HepG2 (cell line): ENCODE results near the gene NAP1L4. TPM values are rescaled to one million over a fixed set of nuclear protein-coding genes. Genes with fewer than 3 reads are reported as not detected.

Source experiments
- ARNT ChIP-seq: fragments of 450-650 bp; IDR thresholded peaks from 2 replicates; pipeline ENCODE4 v1.6.1; 2017
- BORCS8-MEF2B ChIP-seq: sonication (generic); formaldehyde crosslinking; IDR thresholded peaks from 2 replicates; pipeline ENCODE4 v1.8.0; 2022; ENCODE audit warnings: mild to moderate bottlenecking, missing genetic modification reagents
- CREB1 ChIP-seq, 2 experiments: fragments of 450-650 bp in 1 of 2; IDR thresholded peaks; 2 replicates each; pipeline ENCODE4 v1.6.1; 2016 to 2017; ENCODE audit warnings: control low read depth in 1 of 2, mild to moderate bottlenecking in 1 of 2, missing compliant biosample characterization in 1 of 2, missing genetic modification characterization in 1 of 2
- E2F5 ChIP-seq: sonication (generic); formaldehyde crosslinking; conservative IDR thresholded peaks from 2 replicates; pipeline ENCODE4 v1.4.0; 2020; ENCODE audit warnings: missing genetic modification reagents
- HNF4G ChIP-seq, 2 experiments: sonication (generic) in 1 of 2; formaldehyde crosslinking in 1 of 2; IDR thresholded peaks; 2 replicates each; pipeline versions ENCODE4 v1.4.0 to v1.6.1; 2011 to 2020; ENCODE audit warnings: borderline replicate concordance in 2 of 2, low read depth in 2 of 2, mild to moderate bottlenecking in 2 of 2, low read length in 1 of 2, missing genetic modification reagents in 1 of 2, moderate library complexity in 1 of 2
- MTF2 ChIP-seq: sonication (generic); formaldehyde crosslinking; IDR thresholded peaks from 2 replicates; pipeline ENCODE4 v1.5.0; 2020; ENCODE audit warnings: missing genetic modification reagents, borderline replicate concordance
- MXD3 ChIP-seq: IDR thresholded peaks from 2 replicates; pipeline ENCODE4 v1.6.1; 2016; ENCODE audit warnings: mild to moderate bottlenecking, missing biosample characterization, missing genetic modification reagents
- NONO ChIP-seq, 2 experiments: fragments of 450-650 bp in 1 of 2; sonication (generic) in 1 of 2; formaldehyde crosslinking in 1 of 2; IDR thresholded peaks in 1 of 2; conservative IDR thresholded peaks in 1 of 2; 2 replicates each; pipeline versions ENCODE4 v1.6.1 to v1.8.0; 2017 to 2022; ENCODE audit warnings: mild to moderate bottlenecking in 1 of 2, missing genetic modification reagents in 1 of 2, moderate library complexity in 1 of 2
- SSRP1 ChIP-seq: IDR thresholded peaks from 2 replicates; pipeline ENCODE4 v1.6.1; 2016; ENCODE audit warnings: control low read depth
- U2AF2 ChIP-seq: fragments of 200-400 bp; formaldehyde crosslinking; IDR thresholded peaks from 2 replicates; pipeline ENCODE4 v1.6.1; 2017; ENCODE audit warnings: low read depth, mild to moderate bottlenecking, low read length
- ZBTB10 ChIP-seq: sonication (generic); formaldehyde crosslinking; IDR thresholded peaks from 2 replicates; pipeline ENCODE4 v1.4.0; 2020; ENCODE audit warnings: missing genetic modification reagents, borderline replicate concordance
- ZHX1 ChIP-seq: sonication (generic); formaldehyde crosslinking; IDR thresholded peaks from 2 replicates; pipeline ENCODE4 v1.8.1; 2022; ENCODE audit warnings: low read depth, mild to moderate bottlenecking, missing genetic modification reagents
- ZMYM4 ChIP-seq: sonication (generic); formaldehyde crosslinking; IDR thresholded peaks from 2 replicates; pipeline ENCODE4 v1.8.1; 2023; ENCODE audit warnings: mild to moderate bottlenecking, missing genetic modification reagents
- ZNF160 ChIP-seq: sonication (generic); formaldehyde crosslinking; IDR thresholded peaks from 2 replicates; pipeline ENCODE4 v1.8.0; 2022; ENCODE audit warnings: mild to moderate bottlenecking, inconsistent platforms, missing genetic modification reagents
- ZNF207 ChIP-seq: fragments of 450-650 bp; IDR thresholded peaks from 2 replicates; pipeline ENCODE4 v1.6.1; 2016; ENCODE audit warnings: antibody characterized with exemption, borderline replicate concordance
- ZNF7 ChIP-seq: IDR thresholded peaks from 2 replicates; pipeline ENCODE4 v1.6.1; 2016; ENCODE audit warnings: missing biosample characterization, missing genetic modification reagents
- ZNF792 ChIP-seq: IDR thresholded peaks from 2 replicates; pipeline ENCODE4 v1.6.1; 2016
- ZNF816 ChIP-seq: sonication (generic); formaldehyde crosslinking; IDR thresholded peaks from 2 replicates; pipeline ENCODE4 v1.8.0; 2022; ENCODE audit warnings: missing genetic modification reagents, mild to moderate bottlenecking, borderline replicate concordance
- ZNF878 ChIP-seq: sonication (generic); formaldehyde crosslinking; IDR thresholded peaks from 2 replicates; pipeline ENCODE4 v1.8.1; 2023; ENCODE audit warnings: mild to moderate bottlenecking, missing genetic modification reagents, moderate library complexity
- polyA plus RNA-seq, 8 experiments: library from polyadenylated mRNA; depleted of rRNA in 3 of 8; stranded (reverse) in 7 of 8; unstranded in 1 of 8; fragments of >200 nt; fragmentation: Illumina TruSeq in 4 of 8; extraction: Trizol in 4 of 8; gene quantifications; 2 replicates each; pipeline versions ENCODE4 v1.2.1 to v1.2.3, GENCODE V29; 2011 to 2016; ENCODE audit warnings: low read depth in 4 of 8, missing spikeins in 1 of 8, mixed read lengths in 1 of 8; ENCODE audit not compliant: insufficient read depth in 1 of 8
- total RNA-seq, 5 experiments: library from RNA; depleted of rRNA; stranded (reverse); fragments of >200 nt; fragmentation: Illumina TruSeq; extraction: Trizol; gene quantifications; 2 replicates each; pipeline ENCODE4 v1.2.3, GENCODE V29; 2016; ENCODE audit warnings: low read depth in 1 of 5

The NAP1L4 gene
- total and polyA plus RNA-seq, 2 of the 13 experiments (the other 11 are each of a cell fraction or from before 2014, with no cell fraction given) = 64.0 to 186 TPM

GRCh38 chr11:2902784-2903671 lies 89.1 kb downstream of the NAP1L4 start (continued):
- TF ChIP-seq ZHX1 (CRISPR knock-in tag) = no peak
- no peak for TF ChIP-seq NONO (IDR thresholded peaks at IDR 0.05)
- no peak for TF ChIP-seq NONO (CRISPR knock-in tag; conservative IDR thresholded peaks at IDR 0.05)
- no peak; the same call in 1 of the 2 replicates for TF ChIP-seq BORCS8-MEF2B (CRISPR knock-in tag)
- no peak for TF ChIP-seq MXD3 (CRISPR knock-in tag)
- no peak for TF ChIP-seq ZNF816 (CRISPR knock-in tag)
- 0 out of 2 replicates have a peak, but pooled peaks have one; percentile 33 for TF ChIP-seq U2AF2
- no peak for TF ChIP-seq ZMYM4
- TF ChIP-seq ZNF7 (CRISPR knock-in tag) = no peak
- TF ChIP-seq ARNT = no peak
- TF ChIP-seq CREB1 (IDR thresholded peaks at IDR 0.05) = no peak
- TF ChIP-seq CREB1 (CRISPR knock-in tag; IDR thresholded peaks at IDR 0.05) = no peak
- no peak for TF ChIP-seq MTF2 (CRISPR knock-in tag)
- TF ChIP-seq HNF4G (IDR thresholded peaks at IDR 0.05; ENCODE audit: borderline replicate concordance, low read depth, low read length) = peak; percentile 66; the same call in 1 of the 2 replicates
- TF ChIP-seq HNF4G (CRISPR knock-in tag; IDR thresholded peaks at IDR 0.05; ENCODE audit: borderline replicate concordance, low read depth) = peak; percentile 68; the same call in 1 of the 2 replicates
- no peak for TF ChIP-seq SSRP1 (CRISPR knock-in tag)
- 0 out of 2 replicates have a peak, but pooled peaks have one; percentile 42 for TF ChIP-seq ZNF792
- no peak for TF ChIP-seq ZBTB10 (CRISPR knock-in tag)
- 0 out of 2 replicates have a peak, but pooled peaks have one; percentile 29 for TF ChIP-seq E2F5 (CRISPR knock-in tag)
- no peak for TF ChIP-seq ZNF207
- TF ChIP-seq ZNF878 = no peak
- TF ChIP-seq ZNF160 = no peak
